NCI-H748 (cell line): ENCODE measurements around the gene ATG2B.
A peak's percentile ranks its signal among the peaks of the same experiment; 100 is the strongest.

Source experiments
- DNase-seq: peaks from one replicate; lab custom pipeline; 2025; ENCODE audit not compliant: unreplicated experiment; lab: John Stamatoyannopoulos, UW

The ATG2B gene

DNA sequence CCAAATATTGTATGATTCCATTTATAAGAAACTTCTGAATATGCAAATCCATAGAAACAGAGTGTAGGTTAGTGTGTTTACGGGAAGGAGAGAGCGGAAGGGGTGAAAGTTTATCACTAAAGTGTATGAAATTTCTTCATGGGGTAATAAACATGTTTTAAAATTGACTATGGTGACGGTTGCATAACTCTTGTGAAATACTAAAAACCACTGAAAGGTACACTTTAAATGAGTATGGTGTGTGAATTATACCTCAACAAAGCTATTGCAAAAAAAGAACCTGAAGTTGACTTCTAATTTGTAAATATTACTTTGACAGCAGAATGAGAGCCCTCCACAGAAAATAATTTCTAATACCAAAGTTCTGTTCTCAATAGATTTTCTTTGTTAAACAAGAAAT, 47.1 kb downstream of the ATG2B start:
- no peak for DNase-seq

DNA sequence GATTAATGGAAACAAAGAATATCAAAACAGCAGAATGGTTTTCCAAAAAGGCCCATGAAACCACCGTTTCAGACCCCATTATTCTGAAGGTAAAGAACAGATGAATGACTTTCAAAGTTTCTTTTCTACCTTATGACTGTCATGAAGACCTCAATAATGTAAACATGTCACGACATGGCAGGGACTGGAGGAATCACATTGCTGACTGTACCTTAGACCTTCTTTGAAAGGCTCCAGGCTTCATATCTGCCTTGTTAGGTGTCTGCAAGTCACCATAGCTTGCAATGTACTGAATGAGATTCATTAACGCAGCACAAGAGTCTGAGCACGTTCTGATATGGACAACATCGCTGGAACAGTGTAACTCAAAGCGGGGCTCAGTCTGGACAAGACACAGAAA, 52.2 kb downstream of the ATG2B start:
- no peak for DNase-seq

DNA sequence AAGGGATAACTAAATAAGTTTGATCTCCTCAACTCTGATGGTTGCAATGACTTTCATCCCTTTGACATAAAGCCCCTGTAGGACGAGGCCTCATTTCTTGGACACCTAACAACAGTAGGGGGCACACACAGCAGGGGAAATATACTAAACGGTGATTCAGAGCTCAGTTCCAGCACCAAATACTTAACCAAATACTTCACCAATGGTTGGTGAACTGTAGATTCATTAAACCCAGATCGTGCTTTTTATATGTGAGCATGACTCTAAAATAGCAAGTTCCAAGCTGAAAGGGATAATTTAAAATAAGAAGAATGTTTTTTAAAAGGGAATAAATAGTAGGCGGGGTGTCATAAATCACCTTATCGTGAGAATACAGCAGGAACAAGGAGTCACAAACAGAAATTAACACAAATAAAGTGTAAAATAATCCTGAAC, 53.2 kb downstream of the ATG2B start:
- DNase-seq: no peak

DNA sequence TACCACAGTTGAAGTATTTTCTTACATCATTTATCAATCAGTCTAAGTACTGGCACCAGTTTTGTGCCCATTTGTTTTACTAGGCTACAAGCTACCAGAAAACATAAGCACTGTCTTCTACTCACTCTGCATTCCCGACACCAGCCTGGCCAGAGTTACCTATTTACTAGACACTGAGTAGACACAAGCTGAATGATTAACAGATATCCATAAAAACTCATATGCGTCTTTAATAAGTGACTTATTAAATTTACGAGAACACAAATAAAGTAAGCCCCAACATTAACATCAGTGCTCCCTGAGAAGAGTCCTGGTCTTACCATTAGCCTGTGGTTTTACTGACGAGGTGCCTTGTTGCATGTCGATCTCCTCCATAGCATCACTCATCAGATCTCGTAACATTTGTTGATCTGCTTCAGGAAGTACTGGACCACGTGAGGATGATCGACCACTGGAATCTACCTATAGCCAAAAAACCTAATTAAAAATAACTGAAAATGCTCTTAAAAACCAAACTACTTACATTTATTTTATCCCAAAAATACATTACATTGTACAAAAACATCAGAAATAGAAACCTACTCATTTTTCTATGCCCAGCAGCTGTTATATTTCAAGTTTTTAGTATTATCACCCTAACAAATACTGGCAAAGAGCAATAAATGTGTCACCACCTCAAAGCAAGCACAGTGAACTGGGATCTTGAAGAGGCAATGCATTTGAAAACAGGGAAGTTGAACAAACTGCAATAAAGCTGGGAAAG, 53.8 kb downstream of the ATG2B start:
- DNase-seq: no peak

DNA sequence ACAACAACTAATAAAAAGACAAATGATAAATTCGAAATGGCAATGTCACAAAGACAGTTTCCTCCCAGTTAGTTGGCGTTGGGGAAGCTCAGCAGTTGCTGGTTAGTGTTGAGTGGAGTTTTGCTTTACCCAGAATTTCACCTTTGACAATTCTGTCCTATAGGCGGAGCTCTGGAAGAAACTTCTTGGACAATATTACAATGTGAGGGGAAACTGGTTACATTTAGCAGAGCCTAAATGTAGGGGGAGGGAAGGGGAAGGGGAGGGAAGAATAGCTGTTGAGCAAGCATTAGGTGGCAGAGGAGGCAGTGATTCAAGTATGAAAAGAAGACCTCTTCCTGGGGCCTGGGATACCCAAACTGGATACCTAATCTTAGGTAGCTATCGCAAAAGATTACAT, 55.7 kb downstream of the ATG2B start:
- no peak for DNase-seq

DNA sequence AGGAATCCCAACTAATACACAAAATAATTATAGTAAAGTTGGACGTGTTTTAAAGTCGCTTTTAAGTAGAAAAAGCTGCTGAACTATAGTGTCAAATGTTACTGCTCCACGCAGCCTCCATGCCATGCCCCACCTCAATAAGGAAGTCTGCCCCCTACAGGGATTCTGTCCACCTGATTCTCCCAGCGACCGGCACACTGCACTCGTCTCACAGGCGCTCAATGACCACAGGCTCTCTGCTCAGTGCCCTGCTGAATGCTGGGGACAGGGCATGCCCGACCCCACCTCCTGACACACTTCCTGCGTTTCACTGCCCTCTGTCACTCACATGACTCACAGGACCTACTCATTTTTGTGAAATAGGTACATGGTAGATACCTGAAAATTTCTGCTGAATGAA, 58.2 kb downstream of the ATG2B start:
- DNase-seq: no peak

DNA sequence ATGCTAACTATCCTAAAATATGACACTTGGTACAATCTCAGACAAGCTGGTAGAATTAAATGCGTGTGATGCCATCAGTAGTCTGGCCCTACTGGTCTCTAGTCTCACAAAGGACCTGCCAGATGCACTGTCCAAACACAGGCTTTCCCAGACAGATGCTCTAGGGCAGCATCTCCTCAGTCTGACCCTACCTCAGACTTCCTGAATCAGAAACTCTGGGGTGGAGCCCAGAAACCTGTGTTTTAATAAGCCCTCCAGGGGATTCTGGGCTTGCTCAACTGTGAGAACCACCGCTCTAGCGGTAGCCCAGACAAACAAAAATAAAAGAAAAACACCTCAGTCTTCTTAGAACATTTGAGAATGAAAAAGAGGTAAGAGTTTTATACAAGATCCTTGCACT, 59.2 kb downstream of the ATG2B start:
- DNase-seq: no peak

DNA sequence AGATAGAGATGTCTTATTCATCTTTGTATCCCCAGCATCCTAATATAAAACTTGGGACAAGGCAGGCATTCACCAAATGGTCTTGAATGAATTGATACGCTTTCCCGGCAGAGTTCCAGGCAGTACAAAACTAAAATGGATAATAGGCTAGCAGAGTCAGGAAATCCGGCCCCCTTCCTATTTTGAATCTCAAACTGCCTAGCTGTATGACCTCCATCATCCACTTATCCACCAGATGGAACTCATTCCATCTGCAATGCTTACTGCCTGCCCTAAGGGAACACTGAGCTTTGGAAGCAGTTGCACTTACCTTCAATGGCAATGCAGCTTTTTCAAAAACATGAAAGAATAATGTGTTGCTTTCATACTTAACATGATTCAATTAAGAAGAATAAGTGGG, 63.7 kb downstream of the ATG2B start:
- no peak for DNase-seq

DNA sequence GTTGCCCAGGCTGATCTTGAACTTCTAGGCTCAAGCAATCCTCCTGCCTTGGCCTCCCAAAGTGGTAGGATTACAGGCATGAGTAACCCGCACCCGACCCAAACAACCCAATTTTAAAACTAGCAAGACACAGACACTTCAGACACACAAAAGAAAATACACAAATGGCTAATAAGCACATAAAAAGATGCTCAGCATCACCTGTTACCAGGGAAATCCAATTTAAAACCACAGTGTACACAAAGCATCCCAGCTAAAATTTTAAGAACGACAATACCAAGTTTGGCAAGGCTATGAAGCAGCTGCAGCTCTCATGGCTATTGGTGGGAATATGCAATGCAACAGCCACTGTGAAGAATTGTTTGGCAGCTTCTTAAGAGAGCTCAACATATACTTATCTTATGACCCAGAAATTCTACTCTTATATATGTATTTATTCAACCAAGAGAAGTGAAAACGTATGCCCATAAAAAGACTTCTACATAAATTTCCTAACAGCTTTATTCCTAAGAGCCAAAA, 65.1 kb downstream of the ATG2B start:
- no peak for DNase-seq

DNA sequence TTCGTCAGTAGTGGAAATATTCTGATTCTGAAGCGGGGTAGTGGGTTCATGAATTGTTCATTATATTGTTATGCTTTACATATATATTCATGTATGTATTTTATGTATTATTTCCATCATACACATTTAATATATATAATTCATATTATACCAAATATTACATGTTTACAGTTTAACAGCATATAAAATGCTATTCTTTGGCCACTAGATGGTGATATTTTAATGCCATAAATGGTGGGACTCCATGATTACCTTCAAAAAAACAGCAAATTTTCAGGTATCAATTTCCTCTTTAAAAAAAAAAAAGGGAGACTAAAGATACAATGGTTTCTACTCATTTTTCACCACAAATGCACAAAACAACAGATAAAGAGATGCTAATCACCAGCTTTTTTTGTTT, 66.1 kb downstream of the ATG2B start:
- peak; percentile 38 for DNase-seq

DNA sequence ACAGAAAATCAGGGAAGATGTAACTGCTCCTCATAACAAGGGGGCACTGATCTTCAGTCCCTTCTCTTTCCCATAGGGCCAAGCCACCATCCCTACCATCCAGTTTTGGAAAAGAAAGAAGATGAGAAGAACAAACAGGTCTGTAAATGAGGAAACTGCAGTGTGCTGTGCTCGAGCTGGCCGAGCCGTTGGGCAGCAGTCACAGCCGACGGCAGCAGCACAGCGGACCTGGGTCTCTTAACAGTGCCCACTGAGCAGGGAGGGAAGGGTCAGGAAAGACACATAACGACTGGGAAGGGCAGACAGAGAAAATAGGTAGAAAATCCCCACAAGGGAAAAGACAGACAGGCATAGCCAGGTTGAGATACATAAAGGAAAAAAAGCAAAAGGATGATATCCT, 68.9 kb downstream of the ATG2B start:
- no peak for DNase-seq

DNA sequence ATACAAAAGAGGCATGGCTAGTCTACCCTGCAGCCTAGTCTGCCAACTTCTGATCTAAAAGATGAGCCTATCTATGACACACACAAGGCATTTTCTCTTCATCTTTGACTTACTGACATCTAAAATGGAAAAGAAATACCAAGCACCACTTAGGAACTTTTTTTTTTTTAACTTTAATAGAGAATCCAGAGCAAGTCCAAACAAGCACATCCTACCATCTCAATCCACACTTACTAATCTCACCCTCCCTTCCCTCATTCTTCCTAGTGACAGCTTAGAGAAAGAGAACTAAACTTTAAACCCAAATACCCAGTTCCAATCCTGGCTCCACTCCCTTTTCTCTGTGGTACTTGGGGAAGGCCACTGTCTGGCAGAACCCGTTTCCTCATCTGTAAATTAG, 75.3 kb downstream of the ATG2B start:
- no peak for DNase-seq

DNA sequence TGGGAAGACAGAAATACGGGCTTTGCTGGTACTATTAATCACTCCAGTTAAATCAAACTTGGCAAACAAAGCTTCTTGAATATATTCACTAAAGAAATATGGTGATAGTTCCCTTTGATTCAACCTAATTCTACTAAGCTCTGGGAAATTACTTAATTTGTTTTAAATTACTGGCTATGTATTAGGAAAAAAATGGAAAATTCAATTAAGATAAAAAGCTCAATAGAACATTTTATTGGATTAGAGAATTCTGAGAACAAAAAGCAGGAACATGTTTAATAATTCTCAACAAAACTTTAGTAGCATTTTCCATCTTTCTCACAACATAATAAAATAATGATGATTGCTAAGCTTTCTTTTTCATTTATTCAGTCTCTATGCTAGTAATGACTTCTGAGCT, 76.9 kb downstream of the ATG2B start:
- DNase-seq: no peak

DNA sequence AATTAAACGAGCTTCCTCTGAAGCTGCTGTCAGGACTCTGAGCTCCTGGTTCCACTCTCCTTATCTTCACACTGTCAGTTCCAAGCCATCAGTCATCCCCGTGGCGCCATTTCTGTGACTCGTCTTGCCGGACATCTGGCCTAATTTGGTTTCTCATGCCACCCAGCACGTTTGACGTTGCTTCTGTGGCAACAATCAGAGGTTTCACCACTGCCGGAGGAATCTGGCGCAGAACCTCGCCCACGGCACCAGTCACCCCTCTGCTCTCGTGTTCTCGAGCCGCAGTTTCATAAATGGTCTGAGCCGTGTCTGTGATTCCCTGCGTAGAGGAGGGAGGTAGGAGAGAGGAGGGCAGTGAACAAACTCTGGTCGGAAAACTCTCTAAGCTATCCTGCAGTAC, 77.5 kb downstream of the ATG2B start:
- DNase-seq: no peak

DNA sequence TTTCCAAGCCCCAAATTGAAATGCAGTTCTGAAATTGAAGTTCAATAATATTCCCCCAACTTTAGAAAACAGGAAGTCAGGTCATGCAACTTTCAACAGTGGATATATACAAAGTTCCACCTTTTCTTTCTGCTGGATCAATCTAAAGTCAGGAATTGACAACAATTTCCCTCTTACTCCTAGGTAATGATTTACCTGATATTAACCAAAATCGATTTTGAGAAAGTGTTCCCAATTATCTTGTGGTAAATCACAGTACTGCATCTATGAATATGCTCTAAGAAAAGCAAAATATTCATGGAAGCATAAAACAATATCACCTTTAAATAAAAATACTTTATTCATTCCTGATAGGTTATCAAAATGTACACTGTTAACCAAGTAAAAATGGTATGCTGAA, 78.7 kb downstream of the ATG2B start:
- no peak for DNase-seq

DNA sequence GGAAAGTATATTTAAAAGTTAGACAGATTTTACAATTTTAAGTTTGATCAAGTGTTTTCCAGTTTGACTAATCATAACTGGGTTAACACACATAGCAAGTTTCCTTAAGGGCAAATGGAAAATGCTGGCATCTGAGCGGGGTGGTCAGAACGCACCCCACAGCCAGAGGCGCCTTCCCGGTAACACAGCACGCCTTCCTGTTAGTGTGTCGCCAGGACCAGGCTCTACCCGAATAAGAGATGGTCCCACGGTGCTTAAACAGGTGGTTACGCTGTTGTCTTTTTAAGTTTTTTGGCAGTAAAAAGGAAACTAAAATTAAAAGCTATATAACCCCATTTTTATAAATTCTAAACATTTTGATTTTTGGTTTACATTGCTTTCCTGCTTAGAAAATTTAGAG, 79.1 kb downstream of the ATG2B start:
- no peak for DNase-seq

DNA sequence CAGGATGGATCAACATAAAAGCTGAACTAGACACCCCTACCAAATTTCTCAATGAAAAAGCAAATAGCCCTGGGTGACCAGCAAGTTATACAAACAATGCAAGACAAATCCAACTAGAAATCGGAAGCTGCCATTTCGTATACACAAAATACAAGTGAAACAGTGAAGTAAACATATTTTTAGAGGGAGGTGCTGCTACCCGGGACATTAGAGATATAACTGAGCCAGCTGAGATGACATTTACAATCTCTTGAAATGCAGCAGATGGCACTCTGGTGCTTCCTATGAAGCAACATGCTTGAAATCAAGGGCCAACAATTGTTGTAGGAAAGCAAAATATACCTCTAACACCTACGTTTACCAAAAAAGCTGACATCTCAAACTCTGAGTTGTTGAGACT, 81.7 kb downstream of the ATG2B start:
- peak; percentile 28 for DNase-seq

DNA sequence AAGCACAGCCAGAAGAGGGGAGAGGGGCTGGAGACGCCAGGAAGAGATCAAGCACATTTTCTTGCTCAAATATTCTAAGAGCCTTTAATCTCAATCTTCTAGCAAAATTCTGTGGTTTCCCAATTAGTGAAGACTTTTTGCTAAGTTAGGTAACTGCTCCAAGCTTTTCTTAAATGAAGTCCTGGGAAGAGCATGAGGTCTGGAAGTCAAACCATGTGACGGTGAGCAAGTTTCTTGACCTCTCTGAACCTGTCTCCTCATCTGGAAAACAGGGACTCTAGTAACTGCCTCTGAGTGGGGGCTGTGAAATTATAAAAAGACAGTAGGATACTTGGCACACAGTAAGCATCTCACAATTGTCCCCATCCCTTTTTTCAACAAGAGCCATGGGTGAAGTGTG, 83.0 kb downstream of the ATG2B start:
- DNase-seq: no peak

DNA sequence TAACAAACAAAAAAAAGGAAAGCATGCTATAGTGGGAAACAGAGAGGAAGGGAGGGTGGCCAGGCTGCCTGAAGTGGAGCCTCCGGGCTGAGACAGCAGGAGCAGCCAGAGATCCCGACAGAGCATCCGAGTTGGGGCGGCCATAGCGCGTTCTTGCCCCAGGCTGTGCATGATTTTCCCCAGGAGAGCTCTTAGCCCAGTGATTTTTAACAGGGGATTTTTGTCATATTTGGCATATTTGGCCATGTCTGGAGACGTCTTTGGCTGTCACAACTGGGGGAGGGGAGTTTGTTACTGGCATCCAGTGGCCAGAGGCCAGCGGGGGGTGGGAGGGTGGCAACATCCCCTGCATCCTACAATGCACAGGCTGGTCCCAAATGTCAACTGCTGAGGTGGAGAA, 83.6 kb downstream of the ATG2B start:
- DNase-seq: no peak

DNA sequence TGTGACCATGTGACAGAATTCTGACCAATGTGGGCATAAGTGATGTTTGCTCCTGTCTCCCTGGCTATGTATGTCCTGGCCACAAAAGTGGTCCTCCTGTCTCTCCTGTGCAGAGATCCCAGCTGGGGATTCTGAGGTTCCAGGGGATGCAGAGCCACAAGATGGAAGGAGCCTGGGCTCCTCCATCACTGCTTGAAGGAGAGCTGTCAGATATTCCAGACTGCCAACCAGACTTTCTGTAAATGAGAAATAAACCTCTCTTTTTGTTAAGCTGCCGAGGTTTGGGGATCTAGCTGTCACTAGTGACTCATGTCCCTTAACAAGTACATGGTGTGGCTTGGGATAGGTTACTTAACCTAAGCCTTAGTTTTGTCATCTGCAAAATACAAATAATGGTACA, 85.3 kb downstream of the ATG2B start:
- no peak for DNase-seq

DNA sequence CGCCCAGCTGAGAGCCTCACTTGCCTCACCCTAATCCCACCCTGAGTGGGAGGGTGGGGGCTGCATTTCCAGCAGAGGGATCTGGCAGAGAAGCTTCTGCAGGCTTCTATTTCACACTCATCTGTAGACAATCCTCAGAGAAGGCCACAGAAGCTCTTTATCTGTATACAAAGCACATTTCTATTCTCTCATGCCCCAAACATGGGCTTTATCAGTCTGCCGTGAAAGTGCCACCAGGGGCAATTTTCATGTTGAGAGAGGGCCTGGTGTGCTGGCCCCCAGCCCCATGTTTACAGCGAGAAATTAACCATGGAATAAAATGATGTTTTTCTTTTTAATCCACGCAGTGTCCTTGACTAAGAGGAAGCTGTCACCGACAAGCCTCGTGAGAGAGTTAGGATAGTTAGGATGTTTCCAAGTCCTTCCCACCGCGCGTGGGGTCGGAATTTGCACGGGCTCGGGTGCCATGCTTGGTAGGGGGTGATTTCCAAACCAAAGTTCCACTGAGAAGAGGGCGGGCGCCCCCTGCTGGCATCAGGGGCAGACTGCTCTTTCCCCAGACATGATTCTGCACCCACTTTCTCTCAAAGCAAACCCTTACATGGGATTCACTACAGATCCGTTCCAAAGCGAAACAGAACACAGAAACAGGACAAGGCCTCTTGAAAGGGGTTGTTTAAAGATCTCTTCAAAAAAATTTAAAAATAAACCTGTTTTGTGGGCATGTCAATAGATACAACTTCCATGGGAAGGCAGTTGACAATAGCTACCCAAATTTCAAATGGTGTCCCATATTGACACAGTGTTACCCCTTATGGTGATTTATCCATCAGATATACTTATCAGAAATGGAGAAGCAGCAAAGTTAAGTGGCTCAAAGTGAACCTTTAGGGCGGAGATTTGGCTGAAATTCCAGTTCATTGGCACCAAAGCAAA, 87.7 kb downstream of the ATG2B start:
- peak; percentile 70 for DNase-seq

DNA sequence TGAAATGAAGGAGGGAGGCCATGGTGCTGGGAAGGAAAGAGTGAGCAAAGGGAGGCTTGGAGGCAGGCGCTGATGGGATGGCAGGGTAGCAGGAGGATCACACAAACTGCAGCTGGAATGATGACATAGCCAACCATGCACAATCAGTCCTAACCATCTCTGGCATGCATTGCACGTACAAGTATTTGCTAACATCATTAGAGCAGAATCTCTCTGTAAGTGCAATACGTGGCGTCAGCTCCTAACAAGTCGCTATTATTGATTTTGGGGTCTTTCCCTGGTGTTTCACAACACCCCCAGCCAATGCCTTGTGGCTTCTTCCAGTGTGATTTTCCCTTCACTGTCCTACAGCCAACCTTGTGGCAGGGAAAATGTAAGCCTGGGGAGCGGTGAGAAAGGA, 88.6 kb downstream of the ATG2B start:
- DNase-seq: no peak
